ENCODE results near the gene SPATA2. TPM values are rescaled to one million over a fixed set of nuclear protein-coding genes. Genes with fewer than 3 reads are reported as not detected.
"Not testable (repeated sequence)": the region's sequence is repeated elsewhere in the genome, so short reads cannot be mapped to it uniquely, and the experiment has no call there.

The SPATA2 gene
- polyA plus RNA-seq, 4 donors, result 8.7 to 10.7 (median 9.9) TPM

DNA sequence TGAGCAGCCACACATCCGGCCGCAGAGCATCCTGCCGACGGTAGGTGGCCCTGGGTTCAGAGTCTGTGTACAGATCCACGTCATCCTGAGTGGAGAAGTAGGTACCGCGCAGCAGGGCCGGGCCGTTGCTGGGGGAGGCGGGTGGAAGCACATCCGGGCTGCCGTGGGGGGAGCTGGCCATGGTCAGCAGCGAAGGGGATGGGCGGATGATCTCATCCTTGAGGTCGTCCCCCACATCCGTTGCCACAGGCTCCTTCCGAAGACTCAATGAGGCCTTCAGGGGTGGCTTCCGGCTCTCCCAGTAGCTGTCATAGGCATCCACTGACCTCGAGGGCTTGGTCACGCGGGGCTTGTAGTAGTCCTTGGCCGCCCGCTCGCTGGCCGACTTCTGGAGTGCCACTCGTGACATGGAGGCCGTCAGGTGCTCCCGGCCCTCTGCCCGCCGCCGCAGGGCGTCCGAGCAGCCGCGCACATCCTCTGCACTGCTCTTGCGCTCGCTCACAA is 9.2 kb downstream of the SPATA2 start:
- DNase-seq (ENCODE audit: low read depth in 4 of 4, low spot score in 3 of 4), result no peak

DNA sequence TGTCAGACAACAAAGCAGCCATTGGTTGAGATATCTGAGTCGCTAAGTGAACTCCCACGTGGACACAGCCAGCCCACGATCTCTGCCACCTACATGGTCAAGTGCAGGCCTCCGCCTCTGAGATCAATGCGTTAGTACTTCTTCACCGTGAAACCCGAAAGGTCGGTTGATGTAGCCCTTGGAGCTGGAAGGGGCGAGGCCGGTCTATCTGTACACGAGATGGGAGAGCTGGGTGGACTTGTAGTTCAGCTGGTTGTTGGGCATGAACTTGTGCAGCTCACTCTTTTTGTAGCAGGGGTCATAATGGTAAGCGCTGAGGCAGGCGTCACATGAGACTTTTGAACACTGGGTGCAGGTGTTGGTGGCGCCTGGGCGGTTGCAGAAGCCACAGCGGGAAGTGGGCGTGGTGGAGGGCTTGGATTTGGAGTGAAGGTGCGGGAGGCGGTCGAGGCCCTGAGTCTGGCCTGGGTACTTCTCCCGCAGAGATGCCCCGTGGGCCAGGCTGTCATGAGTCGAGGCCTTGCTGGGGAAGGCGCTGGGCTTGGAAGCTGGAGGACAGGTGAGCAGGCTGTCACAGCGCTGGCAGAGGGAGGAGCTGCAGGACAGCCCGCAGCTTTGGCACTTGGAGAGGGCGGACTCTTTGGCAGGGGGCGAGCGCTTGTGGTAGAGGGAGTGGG is 9.8 kb downstream of the SPATA2 start:
- no peak for DNase-seq (ENCODE audit: low read depth in 4 of 4, low spot score in 3 of 4)

DNA sequence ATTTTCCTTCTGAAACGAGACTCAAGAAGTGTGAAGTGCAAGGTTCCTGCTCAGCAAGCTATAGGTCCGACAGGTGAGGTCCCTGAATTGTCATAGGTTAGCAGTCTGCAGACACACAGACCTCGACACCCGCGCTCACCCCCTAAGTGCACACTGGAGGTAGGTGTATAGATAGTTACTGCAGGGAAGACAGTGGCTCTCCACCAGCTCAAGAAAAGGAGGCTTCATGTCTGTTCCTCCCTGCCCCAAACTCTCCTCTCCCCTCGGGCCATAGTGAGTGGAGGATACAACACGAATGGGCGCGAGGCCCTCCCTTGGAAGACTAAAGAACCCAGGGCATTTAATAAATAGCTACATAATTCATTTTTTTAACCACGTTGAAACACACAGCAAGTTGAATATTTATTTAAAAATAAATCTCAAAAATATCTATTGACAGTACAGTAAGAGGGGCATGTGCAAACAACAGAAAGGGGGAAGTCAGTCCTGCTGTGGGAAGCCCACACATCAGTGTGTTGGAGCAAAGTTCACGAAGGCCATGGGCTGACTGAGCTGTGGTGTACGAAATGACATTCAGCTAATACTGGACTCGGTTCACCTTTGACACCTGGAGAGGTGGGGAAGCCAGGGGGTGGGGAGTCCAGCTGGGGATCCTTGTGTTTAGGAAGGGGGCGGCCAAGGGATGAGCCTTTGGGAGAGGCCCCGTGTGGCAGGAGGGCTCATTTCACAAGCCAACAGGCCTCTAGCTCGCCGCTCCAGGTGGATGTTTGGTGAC is 10.7 kb downstream of the SPATA2 start:
- DNase-seq (ENCODE audit: low read depth in 4 of 4, low spot score in 3 of 4), result no peak

DNA sequence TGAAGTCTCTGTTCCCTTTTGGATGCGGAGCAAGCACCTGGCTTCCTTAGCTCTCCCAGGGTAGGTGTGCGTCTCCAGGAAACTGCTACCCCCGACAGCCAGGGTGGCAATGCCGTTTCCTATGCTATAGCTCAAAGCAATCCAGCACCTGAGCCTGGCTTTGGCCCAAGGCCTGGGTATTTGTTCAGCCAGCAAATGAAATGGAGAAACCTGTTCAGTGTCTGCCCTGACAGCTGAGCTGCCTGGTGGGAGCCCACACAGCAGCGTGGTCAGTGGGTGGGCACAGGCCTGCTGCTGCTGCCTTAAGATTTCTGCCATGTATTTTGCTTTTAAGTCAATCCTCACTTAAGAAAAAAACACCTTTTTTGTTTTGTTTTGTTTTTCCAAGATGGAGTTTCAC is 13.7 kb downstream of the SPATA2 start:
- DNase-seq (ENCODE audit: low read depth in 4 of 4, low spot score in 3 of 4), result no peak

DNA sequence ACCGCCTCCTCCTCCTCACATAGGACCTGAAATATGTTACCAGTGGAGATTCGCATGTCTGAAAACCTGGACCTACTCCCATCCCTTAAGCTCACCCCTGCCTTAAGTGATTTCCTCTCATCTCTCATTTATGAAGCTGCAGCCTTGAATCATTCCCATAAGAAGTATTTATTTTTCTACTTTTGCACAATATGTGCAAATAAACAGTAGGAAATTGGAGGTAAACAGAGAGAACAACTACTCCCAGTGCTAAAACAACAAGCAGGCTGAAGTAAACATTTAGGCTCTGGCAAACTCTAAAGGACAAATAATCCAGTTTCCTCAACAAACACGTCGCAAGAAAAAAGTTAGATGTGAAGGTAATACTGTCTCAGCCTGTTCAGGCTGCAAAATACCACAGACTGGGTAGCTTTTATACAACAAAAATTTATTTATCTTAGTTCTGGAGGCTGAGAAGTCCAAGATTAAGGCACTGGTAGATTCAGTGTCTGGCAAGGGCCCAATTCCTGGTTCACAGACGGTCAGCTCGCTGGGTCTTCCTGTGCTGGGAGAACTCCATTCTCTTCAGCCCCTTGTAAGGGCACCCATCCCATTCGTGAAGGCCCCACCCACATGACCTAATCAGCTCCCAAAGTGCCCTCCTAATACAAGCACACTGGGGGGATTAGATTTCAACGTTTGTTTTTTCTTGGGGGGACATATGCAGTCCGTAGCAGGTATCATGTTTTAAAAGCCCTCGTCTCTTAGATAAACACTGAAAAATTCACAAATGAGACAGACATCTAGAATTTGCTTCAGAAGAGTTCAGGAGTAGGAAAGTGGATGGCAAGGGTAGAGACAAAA is 15.6 kb downstream of the SPATA2 start:
- no peak for DNase-seq (ENCODE audit: low read depth in 4 of 4, low spot score in 3 of 4)

DNA sequence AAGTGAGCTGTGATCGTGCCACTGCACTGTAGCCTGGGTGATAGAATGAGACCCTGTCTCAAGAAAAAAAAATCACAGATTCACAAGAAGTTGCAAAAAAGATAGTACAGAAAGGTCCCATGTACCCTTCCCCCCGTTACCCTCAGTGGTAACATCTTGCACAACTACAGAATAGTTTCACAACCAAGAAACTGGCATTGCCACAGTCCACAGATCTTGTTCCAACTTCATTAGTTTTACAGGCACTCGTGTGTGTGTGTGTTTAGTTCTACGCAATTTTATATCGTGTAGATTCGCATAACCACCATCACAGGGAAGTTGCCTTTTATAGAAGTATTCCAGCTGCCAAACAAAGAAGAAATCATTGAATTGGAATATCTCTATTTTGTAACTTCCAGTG is 19.1 kb downstream of the SPATA2 start:
- DNase-seq (ENCODE audit: low read depth in 4 of 4, low spot score in 3 of 4), result no peak

DNA sequence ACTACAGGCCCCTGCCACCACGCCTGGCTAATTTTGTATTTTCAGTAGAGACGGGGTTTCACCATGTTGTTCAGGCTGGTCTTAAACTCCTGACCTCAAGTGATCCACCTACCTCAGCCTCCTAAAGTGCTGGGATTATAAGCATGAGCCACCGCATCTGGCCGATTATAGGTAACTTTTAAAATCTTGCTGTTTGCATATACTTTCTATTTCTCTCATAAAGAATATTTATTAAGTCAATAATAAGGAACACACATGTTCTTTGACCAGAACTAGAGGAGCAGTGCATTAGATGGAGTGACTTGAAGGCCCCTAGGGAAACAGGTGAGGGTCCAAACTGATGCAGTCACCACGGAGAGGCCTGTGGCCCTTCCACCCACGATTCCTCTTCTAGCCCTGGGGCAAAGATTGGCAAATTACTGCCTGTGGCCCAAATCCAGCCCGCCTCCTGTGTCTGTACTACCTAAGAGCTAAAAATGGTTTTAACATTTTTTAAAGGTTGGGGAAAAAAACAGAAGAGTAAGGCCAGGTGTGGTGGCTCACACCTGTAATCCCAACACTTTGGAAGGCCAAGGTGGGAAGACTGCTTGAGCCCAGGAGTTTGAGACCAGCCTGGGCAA is 19.7 kb downstream of the SPATA2 start:
- not testable (repeated sequence) for DNase-seq (ENCODE audit: low read depth in 4 of 4, low spot score in 3 of 4)

DNA sequence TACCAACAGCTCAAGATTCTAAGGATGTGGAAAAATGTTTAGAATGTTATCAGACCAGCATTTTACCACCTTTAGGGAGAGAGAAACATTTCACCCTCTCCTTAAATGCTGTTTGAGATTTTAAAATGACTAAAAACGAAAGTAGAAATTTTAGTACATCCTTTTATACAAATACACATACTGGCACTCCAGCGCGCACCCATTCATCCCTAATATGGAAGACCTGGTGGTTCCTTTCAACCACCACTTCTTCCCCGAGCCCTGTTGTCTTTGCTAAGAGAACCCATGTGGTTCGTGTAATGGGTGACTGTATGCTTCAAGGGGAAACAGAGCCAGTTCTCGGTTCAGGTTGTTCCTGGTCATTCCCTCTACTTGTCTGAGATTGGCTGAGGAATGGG is 21.3 kb downstream of the SPATA2 start:
- DNase-seq (ENCODE audit: low read depth in 4 of 4, low spot score in 3 of 4), result no peak

DNA sequence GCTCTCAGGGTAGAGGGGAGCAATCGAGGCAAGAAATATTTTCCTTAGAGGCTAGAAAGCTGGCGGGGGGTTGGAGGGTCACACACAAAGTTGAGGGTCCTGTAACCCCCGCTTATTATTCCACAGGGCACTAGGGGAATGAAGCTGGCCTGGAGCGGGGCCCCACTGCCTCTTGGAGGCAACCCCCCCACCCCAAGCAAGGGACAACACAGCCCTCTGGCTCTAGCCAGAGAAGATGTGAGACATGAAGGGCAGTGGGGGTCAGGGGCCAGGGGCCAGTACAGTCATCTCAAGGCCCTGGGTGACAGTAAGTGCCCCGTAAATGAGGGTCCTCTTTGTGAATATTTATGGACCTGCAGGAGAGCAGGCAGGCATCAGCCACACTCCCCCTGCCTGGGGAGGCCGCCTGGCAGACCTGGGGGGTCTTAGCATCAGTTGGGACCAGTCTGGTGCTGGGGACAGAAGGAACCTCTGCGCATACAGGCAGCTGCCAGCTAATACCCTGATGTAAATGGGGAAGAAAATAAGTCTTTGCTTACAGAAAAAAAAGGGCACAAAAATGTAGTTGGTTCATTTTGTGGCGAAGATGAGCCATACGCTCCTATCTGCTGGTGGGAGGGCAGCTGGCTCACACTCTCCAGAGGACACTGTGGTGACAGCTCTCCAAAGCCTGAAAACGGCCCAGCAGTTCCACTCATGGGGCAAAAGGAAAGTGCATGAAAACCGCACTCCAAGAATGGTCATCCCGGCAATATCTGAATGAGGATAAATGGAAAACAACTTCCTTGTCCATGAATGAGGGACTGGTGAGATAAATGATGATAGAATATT is 21.9 kb downstream of the SPATA2 start:
- DNase-seq (ENCODE audit: low read depth in 4 of 4, low spot score in 3 of 4), result no peak

DNA sequence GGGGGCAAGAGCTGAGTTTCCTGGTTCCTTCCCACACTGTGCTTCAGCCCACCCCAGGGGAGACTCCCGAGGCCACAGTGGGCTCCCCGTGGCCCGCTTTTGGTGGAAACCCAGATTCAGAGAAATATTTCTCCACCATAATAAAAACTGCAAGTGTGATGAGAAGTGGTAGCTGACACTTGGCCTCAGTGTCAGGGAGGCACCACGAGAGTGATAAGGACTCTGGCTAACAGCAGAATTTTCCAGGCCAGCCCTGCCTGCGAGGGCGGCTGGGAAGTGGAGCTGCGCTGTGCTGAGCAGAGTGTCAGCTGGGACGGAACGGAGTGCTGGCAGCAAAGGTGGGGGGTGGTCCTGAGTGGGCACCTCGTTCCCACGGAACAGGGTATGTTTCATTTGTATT is 22.5 kb downstream of the SPATA2 start:
- no peak for DNase-seq (ENCODE audit: low read depth in 4 of 4, low spot score in 3 of 4)

DNA sequence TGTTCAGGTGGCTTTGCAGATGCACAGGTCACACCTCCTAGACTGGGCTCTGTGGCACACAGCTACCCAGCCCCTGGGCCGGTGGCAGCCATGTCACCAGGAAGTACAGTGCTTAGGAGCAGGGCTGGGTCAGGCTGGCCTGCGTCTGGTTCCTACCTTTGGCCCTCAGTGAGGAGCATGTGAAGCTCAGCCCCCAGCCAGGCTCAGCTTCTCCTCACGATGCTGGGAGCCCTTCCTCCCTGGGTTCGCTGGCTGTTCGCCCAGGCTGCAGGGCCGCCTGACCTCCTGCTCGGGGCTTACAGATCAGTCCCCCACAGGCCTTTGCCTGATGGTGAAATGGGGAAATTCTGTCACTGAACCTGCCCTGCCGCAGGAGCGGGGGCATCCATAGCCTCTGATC is 23.1 kb downstream of the SPATA2 start:
- DNase-seq (ENCODE audit: low read depth in 4 of 4, low spot score in 3 of 4), result no peak

DNA sequence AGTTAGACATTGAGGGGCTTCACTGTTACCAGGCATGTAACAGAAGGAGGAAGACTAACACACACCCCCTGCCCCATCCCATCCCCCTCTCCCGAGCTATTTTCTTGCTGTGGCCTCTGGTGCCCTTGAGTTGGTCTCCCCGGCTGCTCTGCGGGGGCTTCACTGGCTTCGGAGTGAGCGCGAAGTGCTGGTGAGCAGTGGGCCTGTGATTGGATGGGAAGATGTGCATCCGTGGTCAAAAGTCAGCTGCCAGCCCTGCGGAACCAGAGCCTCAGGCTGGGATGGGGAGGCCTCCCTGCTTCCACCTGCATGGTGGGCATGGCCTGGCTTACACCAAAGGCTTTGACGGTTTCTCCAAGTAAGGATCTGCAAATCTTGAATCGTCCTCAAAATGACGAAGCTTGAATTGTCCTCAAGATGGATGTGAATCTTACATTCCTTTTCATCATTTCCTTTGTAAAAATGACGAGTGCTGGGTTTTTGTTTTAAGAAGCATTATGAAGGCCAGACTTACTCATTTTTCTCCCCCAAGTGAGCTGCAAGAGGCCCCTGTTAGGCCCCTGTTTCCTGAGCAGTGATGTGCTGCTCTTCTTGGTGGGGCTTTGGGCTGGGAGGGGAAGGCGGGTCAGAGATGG is 23.7 kb downstream of the SPATA2 start:
- DNase-seq (ENCODE audit: low read depth in 4 of 4, low spot score in 3 of 4), result no peak

DNA sequence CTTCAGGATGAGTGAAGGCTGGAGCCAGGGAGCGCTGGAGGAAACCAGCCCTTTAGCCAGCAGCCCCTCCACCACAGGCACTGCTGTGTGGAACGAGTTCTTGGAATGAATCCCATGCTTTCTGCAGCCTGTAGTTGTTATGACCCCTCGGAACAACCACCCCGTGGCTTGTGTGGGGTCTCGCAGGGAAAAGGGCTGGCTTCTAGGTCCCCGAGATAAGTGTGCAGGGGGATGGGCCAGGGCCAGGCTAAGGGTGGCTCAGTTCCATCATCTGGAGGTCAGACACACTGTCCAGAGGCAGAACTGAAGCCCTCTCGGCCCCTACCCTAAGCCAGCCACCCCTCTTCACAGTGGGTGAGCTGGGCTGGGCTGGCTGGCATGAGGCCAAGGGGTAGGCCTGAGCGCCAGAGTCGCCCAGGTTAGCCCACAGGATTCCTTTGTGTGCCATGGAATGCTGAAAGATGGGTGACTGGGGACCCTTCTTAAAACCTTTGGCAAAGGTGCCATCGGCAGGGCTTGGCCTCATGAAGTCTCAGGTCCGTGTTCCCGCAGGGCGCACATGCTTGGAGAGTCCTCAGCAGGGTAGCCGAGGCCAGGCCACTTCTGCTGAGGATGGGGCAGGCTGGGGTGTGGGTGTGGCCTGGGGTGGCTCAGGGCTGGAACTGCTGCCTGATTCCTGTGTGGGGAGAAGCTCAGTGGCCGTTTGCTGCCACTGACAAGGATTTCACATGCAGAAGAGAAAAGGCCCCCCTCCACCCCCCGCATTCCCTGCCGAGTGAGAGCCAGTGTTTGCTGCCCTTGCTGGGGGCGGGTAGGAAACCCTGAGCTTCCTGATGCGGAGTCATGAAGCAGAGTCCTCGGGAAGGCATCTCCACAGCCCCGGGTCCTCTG is 24.6 kb downstream of the SPATA2 start:
- DNase-seq (ENCODE audit: low read depth in 4 of 4, low spot score in 3 of 4), result no peak

DNA sequence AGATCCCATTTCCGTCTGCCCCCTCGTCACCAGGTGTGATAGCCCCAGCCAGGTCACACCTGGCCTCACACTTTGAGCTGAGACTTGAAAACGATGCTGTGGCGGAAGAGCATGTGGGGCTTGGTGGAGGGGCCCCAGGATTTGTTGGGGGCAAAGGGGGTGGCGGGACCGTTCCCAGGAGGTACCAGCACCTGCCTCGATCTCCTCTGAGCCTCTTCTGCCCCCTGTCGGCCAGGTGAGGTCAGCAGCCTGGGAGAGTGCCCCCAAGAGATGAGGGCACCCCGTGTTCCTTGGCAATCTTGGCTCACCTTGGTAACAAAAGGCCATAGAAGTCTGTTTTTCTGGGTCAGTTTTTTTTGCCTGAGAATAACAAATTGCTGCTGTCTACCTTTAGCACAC is 25.4 kb downstream of the SPATA2 start:
- no peak for DNase-seq (ENCODE audit: low read depth in 4 of 4, low spot score in 3 of 4)

DNA sequence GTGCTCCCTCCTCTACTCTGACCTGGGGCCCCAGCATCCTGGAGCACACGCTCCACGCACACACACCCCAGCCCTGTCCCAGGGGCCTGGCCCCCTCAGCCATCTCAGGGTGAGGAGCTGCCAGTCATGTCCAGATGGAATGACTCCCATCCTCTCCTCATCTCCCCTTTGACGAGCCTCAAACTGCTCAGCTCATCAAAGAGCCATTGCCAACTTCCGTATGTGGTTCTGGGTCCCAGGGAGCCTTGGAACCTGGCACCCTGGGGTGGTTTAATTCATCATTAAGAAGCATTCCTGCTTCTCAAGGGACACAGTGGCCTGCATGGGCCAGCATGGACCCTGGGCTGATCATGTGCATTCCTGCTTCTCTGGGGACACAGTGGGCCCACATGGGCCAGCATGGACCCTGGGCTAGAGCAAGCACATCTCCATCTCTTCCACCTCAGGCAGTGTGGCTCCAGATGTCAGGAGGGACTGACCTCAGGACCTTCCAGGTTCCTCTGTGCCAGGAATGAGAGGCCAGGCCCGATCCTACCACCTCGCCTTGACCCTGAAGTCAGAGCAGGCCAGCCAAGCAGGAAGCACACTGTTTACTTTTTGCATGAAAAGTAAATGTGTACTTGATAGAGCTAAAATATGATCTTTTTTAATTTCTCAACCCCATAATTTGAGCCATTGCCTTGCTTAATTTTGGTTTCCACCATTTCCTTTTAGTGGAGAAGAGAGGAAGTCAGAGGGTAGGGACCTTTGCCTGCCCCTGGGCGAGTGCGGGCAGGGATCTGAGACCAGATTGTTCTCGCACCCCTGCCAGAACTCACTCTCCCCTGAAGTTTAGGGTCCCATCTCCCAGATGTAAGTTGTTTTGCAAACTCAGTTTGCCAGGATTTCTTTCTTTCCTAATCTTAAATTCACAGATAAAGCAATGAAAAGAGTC is 26.1 kb downstream of the SPATA2 start:
- DNase-seq (ENCODE audit: low read depth in 4 of 4, low spot score in 3 of 4), result no peak

DNA sequence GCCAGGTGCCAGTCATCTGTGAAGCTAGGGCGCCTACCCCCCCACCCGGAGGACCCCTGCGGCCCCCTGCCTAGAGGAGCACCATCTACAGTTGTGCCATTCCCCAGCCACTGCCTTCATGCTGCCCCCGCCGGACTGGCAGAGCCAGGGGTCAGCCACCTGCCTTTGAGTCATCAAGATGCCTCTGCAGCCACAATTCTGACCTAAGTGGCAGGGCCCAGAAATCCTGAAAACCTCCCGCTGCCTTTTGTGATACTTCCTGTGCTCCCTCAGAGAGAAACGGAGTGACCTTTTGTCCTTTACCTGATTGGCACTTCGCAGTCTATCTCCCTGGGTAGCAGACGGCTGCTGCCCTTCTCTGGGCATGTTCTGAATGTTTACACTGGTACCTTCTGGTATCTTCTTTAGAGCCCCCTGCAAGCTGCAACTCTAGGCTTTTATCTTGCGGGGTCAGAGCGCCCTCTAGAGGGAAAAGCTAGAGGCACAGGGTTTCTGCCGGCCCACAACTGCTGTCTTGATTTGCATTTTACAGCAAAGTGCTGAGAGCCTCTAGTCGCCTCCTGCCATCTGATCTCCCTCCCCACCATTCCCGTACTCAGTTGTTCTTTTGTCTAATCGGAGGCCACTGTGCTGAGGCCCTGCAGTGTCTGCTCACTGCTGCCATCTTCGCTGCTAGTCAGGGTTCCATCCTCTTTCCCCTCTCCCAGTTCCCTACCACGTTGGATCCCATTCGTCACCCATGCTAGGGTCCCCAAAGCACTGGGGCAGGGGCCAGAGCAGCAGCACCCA is 26.9 kb downstream of the SPATA2 start:
- peak in 2 of 4 donors; percentile 39 to 42 for DNase-seq (ENCODE audit: low read depth in 4 of 4, low spot score in 3 of 4)
